IPS-18a (cell line): Measurements from ENCODE around the gene SESN3.

Source experiments
- H3K27ac ChIP-seq: one replicate; pipeline ENCODE4 v1.5.1; 2013; ENCODE audit warnings: low read length
- H3K27me3 ChIP-seq: one replicate; pipeline ENCODE4 v1.6.1; 2013; ENCODE audit warnings: mild to moderate bottlenecking, low read length; ENCODE audit not compliant: control insufficient read depth, insufficient read depth
- H3K36me3 ChIP-seq: one replicate; pipeline ENCODE4 v1.6.1; 2013; ENCODE audit warnings: low read depth, low read length; ENCODE audit not compliant: control insufficient read depth
- H3K4me1 ChIP-seq: one replicate; pipeline ENCODE4 v1.6.1; 2013; ENCODE audit warnings: low read depth, low read length; ENCODE audit not compliant: control insufficient read depth
- H3K4me3 ChIP-seq: one replicate; pipeline ENCODE4 v1.5.1; 2013; ENCODE audit warnings: low read length
- H3K9ac ChIP-seq: one replicate; pipeline ENCODE4 v1.6.1; 2013; ENCODE audit warnings: mild to moderate bottlenecking, low read length, moderate library complexity
- H3K9me3 ChIP-seq: one replicate; pipeline ENCODE4 v1.6.1; 2013; ENCODE audit warnings: low read depth, low read length; ENCODE audit not compliant: control insufficient read depth

Gene SESN3

DNA sequence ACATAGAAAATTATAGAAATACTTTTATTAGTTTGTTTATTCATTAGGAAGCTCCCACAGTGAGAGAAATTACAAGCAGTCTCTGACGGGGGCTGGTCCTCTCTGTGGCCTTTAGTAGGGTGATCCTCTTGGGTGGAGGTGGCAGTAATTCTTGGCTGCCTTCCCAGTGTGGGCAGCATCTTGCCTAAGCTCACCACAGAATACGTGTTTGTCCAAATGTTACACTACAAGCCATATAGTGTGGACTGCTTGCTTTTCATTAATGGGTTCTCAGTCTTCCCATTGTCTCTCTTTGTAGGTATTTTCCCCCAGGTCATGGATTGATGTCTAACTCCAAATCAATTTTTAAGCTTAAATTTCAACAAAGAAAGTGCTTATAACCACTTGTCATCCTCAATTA, 98.0 kb downstream of the SESN3 start:
- Histone ChIP-seq H3K4me1 (no peaks in the 10 kb centered on the region), H3K27ac (no peak overlapping the region), H3K9me3 (no peaks in the 10 kb centered on the region), H3K36me3 (no peaks in the 10 kb centered on the region), H3K9ac (no peak overlapping the region), H3K27me3 (no peaks in the 10 kb centered on the region), H3K4me3 (no peak overlapping the region)

DNA sequence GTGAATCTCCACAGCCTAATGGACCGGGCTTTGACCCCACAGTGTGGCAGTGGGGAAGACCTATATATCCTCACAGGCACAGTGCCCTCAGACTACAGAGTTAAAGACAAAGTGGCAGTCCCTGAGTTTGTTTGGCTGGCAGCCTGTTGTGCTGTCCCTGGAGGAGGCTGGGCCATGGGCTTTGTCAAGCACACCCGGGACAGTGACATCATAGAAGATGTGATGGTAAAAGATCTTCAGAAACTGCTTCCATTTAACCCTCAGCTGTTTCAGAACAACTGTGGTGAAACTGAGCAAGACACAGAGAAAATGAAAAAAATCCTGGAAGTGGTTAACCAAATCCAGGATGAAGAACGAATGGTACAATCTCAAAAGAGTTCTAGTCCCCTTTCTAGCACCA, 102.4 kb downstream of the SESN3 start:
- H3K36me3 ChIP-seq, result no peaks in the 10 kb centered on the region
- H3K9me3 ChIP-seq, result no peaks in the 10 kb centered on the region
- H3K4me3 ChIP-seq, result no peak overlapping the region
- no peak overlapping the region for H3K9ac ChIP-seq
- no peaks in the 10 kb centered on the region for H3K4me1 ChIP-seq
- no peaks in the 10 kb centered on the region for H3K27me3 ChIP-seq
- no peak overlapping the region for H3K27ac ChIP-seq

GRCh38 chr11:95123556-95123955, 107.4 kb downstream of the SESN3 start:
- no peaks in the 10 kb centered on the region for H3K27me3 ChIP-seq
- H3K4me1 ChIP-seq, result no peaks in the 10 kb centered on the region
- no peaks in the 10 kb centered on the region for H3K9me3 ChIP-seq
- no peak overlapping the region for H3K9ac ChIP-seq
- no peak overlapping the region for H3K27ac ChIP-seq
- no peak overlapping the region for H3K4me3 ChIP-seq
- no peaks in the 10 kb centered on the region for H3K36me3 ChIP-seq

DNA sequence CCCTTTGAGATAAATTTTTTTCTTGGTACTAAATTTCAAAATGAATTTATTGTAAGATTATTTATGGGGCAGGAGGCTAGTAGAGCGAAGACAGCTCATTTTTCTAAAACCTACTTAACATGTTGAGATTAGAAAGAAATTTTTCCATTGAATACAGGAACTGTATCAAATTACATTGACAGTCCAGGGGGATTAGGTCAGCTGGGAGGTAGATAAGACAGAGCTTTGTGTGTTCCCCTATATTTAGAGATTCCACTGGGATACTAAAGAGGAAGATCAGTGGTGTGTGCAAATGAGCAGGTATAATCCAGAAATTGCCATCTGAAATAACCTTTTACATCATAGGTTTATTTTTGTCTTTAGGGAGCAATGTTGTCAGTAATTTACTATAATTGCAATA, 109.3 kb downstream of the SESN3 start:
- Histone ChIP-seq H3K27me3 (no peaks in the 10 kb centered on the region), H3K9me3 (no peaks in the 10 kb centered on the region), H3K27ac (no peak overlapping the region), H3K9ac (no peak overlapping the region), H3K4me3 (no peak overlapping the region), H3K4me1 (no peaks in the 10 kb centered on the region), H3K36me3 (no peaks in the 10 kb centered on the region)

DNA sequence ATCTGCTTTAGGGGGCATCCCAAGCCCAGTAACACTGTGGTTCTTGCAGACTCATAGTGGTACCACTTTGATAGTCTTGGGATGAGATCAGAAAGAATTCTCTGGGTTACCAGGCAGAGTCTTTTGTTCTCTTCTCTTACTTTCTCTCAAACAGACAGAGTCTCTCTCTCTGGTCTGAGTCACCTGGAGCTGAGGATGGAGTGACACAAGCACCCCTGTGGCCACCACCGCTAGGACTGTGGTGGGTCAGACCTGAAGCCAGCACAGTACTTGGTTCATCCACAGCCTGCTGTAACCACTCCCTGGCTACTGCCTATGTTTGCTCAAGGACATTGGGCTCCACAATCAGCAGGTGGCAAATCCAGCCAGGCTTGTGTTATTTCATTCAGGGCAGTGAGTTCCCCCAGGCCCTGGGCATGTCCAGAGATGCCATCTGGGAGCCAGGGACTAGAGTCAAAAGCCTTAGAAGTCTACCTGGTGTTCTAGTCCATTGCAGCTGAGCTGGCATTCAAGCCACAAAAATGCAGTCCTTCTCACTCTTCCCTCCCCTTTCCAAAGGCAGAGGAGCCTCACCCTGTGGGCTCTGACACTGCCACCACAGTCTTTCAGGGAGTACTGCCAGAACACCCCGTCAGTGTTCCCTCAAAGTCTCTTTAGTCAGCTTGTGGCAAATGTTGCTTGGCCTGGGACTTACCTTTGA, 111.5 kb downstream of the SESN3 start:
- Histone ChIP-seq H3K36me3 (no peaks in the 10 kb centered on the region), H3K27ac (no peak overlapping the region), H3K4me1 (no peaks in the 10 kb centered on the region), H3K9me3 (no peaks in the 10 kb centered on the region), H3K4me3 (no peak overlapping the region), H3K27me3 (no peaks in the 10 kb centered on the region), H3K9ac (no peak overlapping the region)

DNA sequence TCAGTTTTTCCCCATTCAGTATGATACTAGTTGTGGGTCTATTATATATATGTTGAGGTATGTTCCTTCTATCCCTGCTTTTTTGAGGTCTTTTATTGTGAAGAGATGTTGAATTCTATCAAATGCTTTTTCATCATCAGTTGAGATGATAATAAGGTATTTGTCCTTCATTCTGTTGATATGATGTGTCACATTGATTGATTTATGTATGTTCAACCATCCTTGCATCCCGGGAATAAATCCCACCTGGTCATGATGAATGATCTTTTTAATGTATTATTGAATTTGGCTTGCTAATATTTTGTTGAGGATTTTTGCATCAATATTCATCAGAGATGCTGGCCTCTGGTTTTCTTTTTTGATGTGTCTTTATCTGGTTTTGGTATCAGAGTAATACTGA, 115.4 kb downstream of the SESN3 start:
- Histone ChIP-seq H3K9me3 (no peaks in the 10 kb centered on the region), H3K27ac (no peak overlapping the region), H3K27me3 (no peaks in the 10 kb centered on the region), H3K4me1 (no peaks in the 10 kb centered on the region), H3K4me3 (no peak overlapping the region), H3K36me3 (no peaks in the 10 kb centered on the region), H3K9ac (no peak overlapping the region)
